CD4-positive, alpha-beta T cell treated with Interleukin-15 for 4 hours (primary cell): ENCODE data around the gene SLC9A3.
"Not testable (repeated sequence)": the region's sequence is repeated elsewhere in the genome, so short reads cannot be mapped to it uniquely, and the experiment has no call there.

ENCODE experiments used
- DNase-seq: peaks from one replicate; pipeline ENCODE4 v3.0.0-alpha.2; 2020; ENCODE audit warnings: low spot score

SLC9A3 gene

GRCh38 chr5:524234-524972 lies at the start of gene SLC9A3:
SLC9A3 (minus strand) TSS chr5:524449.
- DNase-seq = no peak

GRCh38 chr5:573976-574375 lies 49.7 kb upstream of the SLC9A3 start:
- no peak for DNase-seq

- no peak for DNase-seq
Measured at GRCh38 chr5:573206-573605, 49.0 kb upstream of the SLC9A3 start.

- DNase-seq = no peak
Measured at GRCh38 chr5:572398-573019, 48.3 kb upstream of the SLC9A3 start.

GRCh38 chr5:571791-572190 lies 47.5 kb upstream of the SLC9A3 start:
- DNase-seq = no peak

GRCh38 chr5:570886-571285 lies 46.6 kb upstream of the SLC9A3 start:
- no peak for DNase-seq

- no peak for DNase-seq
Measured at GRCh38 chr5:570446-570845, 46.2 kb upstream of the SLC9A3 start.

GRCh38 chr5:569868-570361 lies 45.7 kb upstream of the SLC9A3 start:
- no peak for DNase-seq

- DNase-seq = no peak
Measured at GRCh38 chr5:569358-569867, 45.2 kb upstream of the SLC9A3 start.

GRCh38 chr5:568809-569208 lies 44.6 kb upstream of the SLC9A3 start:
- DNase-seq = no peak

- no peak for DNase-seq
Measured at GRCh38 chr5:568061-568781, 44.0 kb upstream of the SLC9A3 start.

- no peak for DNase-seq
Measured at GRCh38 chr5:567664-568060, 43.4 kb upstream of the SLC9A3 start.

GRCh38 chr5:566636-567309 lies 42.5 kb upstream of the SLC9A3 start:
- no peak for DNase-seq

- no peak for DNase-seq
Measured at GRCh38 chr5:565782-566440, 41.7 kb upstream of the SLC9A3 start.

- DNase-seq = no peak
Measured at GRCh38 chr5:561408-561807, 37.2 kb upstream of the SLC9A3 start.

GRCh38 chr5:560792-561166 lies 36.5 kb upstream of the SLC9A3 start:
- DNase-seq = no peak

- no peak for DNase-seq
Measured at GRCh38 chr5:558871-559503, 34.7 kb upstream of the SLC9A3 start.

GRCh38 chr5:558326-558725 lies 34.1 kb upstream of the SLC9A3 start:
- no peak for DNase-seq

GRCh38 chr5:557917-558316 lies 33.7 kb upstream of the SLC9A3 start:
- DNase-seq = not testable (repeated sequence)

GRCh38 chr5:556909-557441 lies 32.7 kb upstream of the SLC9A3 start:
- no peak for DNase-seq

GRCh38 chr5:555058-555623 lies 30.9 kb upstream of the SLC9A3 start:
- DNase-seq = no peak
